ENCODE results near the gene CTSC. TPM values are rescaled to one million over a fixed set of nuclear protein-coding genes. Genes with fewer than 3 reads are reported as not detected.

Gene CTSC
- total RNA-seq, 1 experiment from 2014 or later: 38.0 TPM

- Histone ChIP-seq H3K27me3 (ENCODE audit: insufficient read depth, low read length) (no peaks in the 10 kb centered on the region), H3K9ac (ENCODE audit: low read length) (no peak overlapping the region), H2AFZ (ENCODE audit: low read depth, low read length, poor library complexity, severe bottlenecking) (no peak overlapping the region), H3K4me3 (replicated peaks in 1 of 2; ENCODE audit: low read depth in 1 of 2, low read length in 2 of 2) (no peak overlapping the region), H3K79me2 (ENCODE audit: insufficient read depth, low read length) (no peaks in the 10 kb centered on the region), H4K20me1 (ENCODE audit: insufficient read depth) (no peaks in the 10 kb centered on the region), H3K27ac (ENCODE audit: low read depth, low read length) (no peak overlapping the region), H3K4me2 (ENCODE audit: low read length) (no peak overlapping the region), H3K9me3 (ENCODE audit: control insufficient read depth in 1 of 2, insufficient read depth in 1 of 2, low read depth in 1 of 2, low read length in 2 of 2) (no peaks in the 10 kb centered on the region), H3K36me3 (ENCODE audit: control insufficient read depth in 1 of 2, insufficient read depth in 2 of 2, low read length in 2 of 2) (no peaks in the 10 kb centered on the region), H3K9me2 (ENCODE audit: insufficient read depth) (no peaks in the 10 kb centered on the region), H3K4me1 (ENCODE audit: control insufficient read depth in 1 of 2, insufficient read depth in 2 of 2, low read length in 2 of 2) (no peaks in the 10 kb centered on the region)
- POLR2A ChIA-PET: no interaction called here
- CTCF ChIA-PET: no interaction called here
- intact Hi-C loops (cut with micrococcal nuclease): no loop called here
- DNase-seq (ENCODE audit: low read depth, low spot score) (no peak), ATAC-seq (no peak)
- RAD21 ChIA-PET (ENCODE audit: low non-redundant PET in 1 of 2, low total read pairs in 2 of 2, uncharacterized antibody in 2 of 2, unreplicated experiment in 2 of 2): no interaction called here
- TF ChIP-seq ZBTB33 (IDR thresholded peaks at IDR 0.05; ENCODE audit: extremely low read depth, insufficient replicate concordance, low read length) (no peak), POLR2A (IDR thresholded peaks at IDR 0.05; ENCODE audit: borderline replicate concordance, extremely low read depth, insufficient read depth, insufficient read length) (no peak), ZNF274 (IDR thresholded peaks at IDR 0.05; ENCODE audit: low read depth, low read length) (no peak), EZH2phosphoT487 (IDR thresholded peaks at IDR 0.05; ENCODE audit: borderline replicate concordance) (no peak), SRF (IDR thresholded peaks at IDR 0.05; ENCODE audit: low read depth) (no peak), JUND (IDR thresholded peaks at IDR 0.05) (no peak), MAX (IDR thresholded peaks at IDR 0.05) (no peak), CBX3 (IDR thresholded peaks at IDR 0.05; ENCODE audit: low read depth) (no peak), SP1 (IDR thresholded peaks at IDR 0.05; ENCODE audit: low read depth) (no peak), ATF3 (IDR thresholded peaks at IDR 0.05) (no peak), ZFX (IDR thresholded peaks at IDR 0.05) (no peak), YY1 (IDR thresholded peaks at IDR 0.05; ENCODE audit: extremely low read depth, insufficient replicate concordance, low read depth, low read length) (no peak), ELF1 (IDR thresholded peaks at IDR 0.05; ENCODE audit: borderline replicate concordance, low read depth) (no peak), TCF7L2 (IDR thresholded peaks at IDR 0.05; ENCODE audit: borderline replicate concordance, extremely low read depth, insufficient read depth, insufficient read length) (no peak), EGR1 (IDR thresholded peaks at IDR 0.05; ENCODE audit: low read depth) (no peak), CEBPB (IDR thresholded peaks at IDR 0.05; ENCODE audit: low read depth) (no peak)
- no TSS peak for BruUV-seq (replicated peaks)
Observed at GRCh38 chr11:88301488-88302140, 35.9 kb downstream of the CTSC start.

Measured in HCT116 (cell line).